ENCODE results near the gene MAP1S. TPM values are rescaled to one million over a fixed set of nuclear protein-coding genes. Genes with fewer than 3 reads are reported as not detected.

Gene MAP1S
- total RNA-seq, 2 experiments from 2014 or later: 61.0 to 62.2 TPM

GRCh38 chr19:17743874-17744580 lies 24.7 kb downstream of the MAP1S start:
- Mint-ChIP-seq H3K9me3 (no peaks in the 10 kb centered on the region), H3K4me3 (no peak overlapping the region), H3K4me1 (peaks cover 8% of the 10 kb centered on the region), H3K27me3 (no peaks in the 10 kb centered on the region), H3K36me3 (no peaks in the 10 kb centered on the region), H3K27ac (no peak overlapping the region)
- peak; percentile 30 for DNase-seq

GRCh38 chr19:17747205-17748098 lies 28.2 kb downstream of the MAP1S start:
- no peaks in the 10 kb centered on the region for H3K9me3 Mint-ChIP-seq
- peak overlapping the region; percentile 74 for H3K4me3 Mint-ChIP-seq
- DNase-seq: peak; percentile 96
- peaks cover 8% of the 10 kb centered on the region for H3K36me3 Mint-ChIP-seq
- H3K27ac Mint-ChIP-seq: peak overlapping the region; percentile 79
- H3K4me1 Mint-ChIP-seq: peaks cover 31% of the 10 kb centered on the region
- no peaks in the 10 kb centered on the region for H3K27me3 Mint-ChIP-seq

- Mint-ChIP-seq H3K27ac (peak overlapping the region; percentile 99), H3K9me3 (no peaks in the 10 kb centered on the region), H3K36me3 (peaks cover 8% of the 10 kb centered on the region), H3K4me3 (peak overlapping the region; percentile 68), H3K27me3 (no peaks in the 10 kb centered on the region), H3K4me1 (peaks cover 37% of the 10 kb centered on the region)
- DNase-seq: no peak
These were observed 29.8 kb downstream of the MAP1S start for GRCh38 chr19:17748884-17749638.

GRCh38 chr19:17749912-17750317 lies 30.6 kb downstream of the MAP1S start:
- peak overlapping the region; percentile 95 for H3K4me3 Mint-ChIP-seq
- H3K27me3 Mint-ChIP-seq: no peaks in the 10 kb centered on the region
- peaks cover 13% of the 10 kb centered on the region for H3K36me3 Mint-ChIP-seq
- H3K9me3 Mint-ChIP-seq: no peaks in the 10 kb centered on the region
- H3K4me1 Mint-ChIP-seq: peaks cover 44% of the 10 kb centered on the region
- peak; percentile 28 for DNase-seq
- peak overlapping the region; percentile 99 for H3K27ac Mint-ChIP-seq

- H3K4me3 Mint-ChIP-seq: peak within 1 kb of the TSS; percentile 95
- H3K9me3 Mint-ChIP-seq: no peaks in the 10 kb centered on the region
- H3K4me1 Mint-ChIP-seq: peaks cover 55% of the 10 kb centered on the region
- no peaks in the 10 kb centered on the region for H3K27me3 Mint-ChIP-seq
- H3K27ac Mint-ChIP-seq: peak within 1 kb of the TSS; percentile 99
- DNase-seq: peak; percentile 86
- peaks cover 18% of the 10 kb centered on the region for H3K36me3 Mint-ChIP-seq
These were observed 32.0 kb downstream of the MAP1S start, which contains the start of gene FCHO1 for GRCh38 chr19:17751103-17751911. Gene FCHO1 (plus strand): TSS chr19:17751477. CDS start chr19:17755165, 3,688 bp downstream.

- H3K9me3 Mint-ChIP-seq: no peaks in the 10 kb centered on the region
- peaks cover 24% of the 10 kb centered on the region for H3K36me3 Mint-ChIP-seq
- no peak for DNase-seq
- H3K27ac Mint-ChIP-seq: peak overlapping the region; percentile 99
- H3K4me1 Mint-ChIP-seq: peaks cover 59% of the 10 kb centered on the region
- H3K27me3 Mint-ChIP-seq: no peaks in the 10 kb centered on the region
- H3K4me3 Mint-ChIP-seq: peak overlapping the region; percentile 95
These were observed 32.6 kb downstream of the MAP1S start for GRCh38 chr19:17751912-17752273.

- DNase-seq: no peak
- H3K4me3 Mint-ChIP-seq: no peak overlapping the region
- H3K36me3 Mint-ChIP-seq: peaks cover 30% of the 10 kb centered on the region
- H3K27me3 Mint-ChIP-seq: no peaks in the 10 kb centered on the region
- peaks cover 57% of the 10 kb centered on the region for H3K4me1 Mint-ChIP-seq
- H3K27ac Mint-ChIP-seq: no peak overlapping the region
- no peaks in the 10 kb centered on the region for H3K9me3 Mint-ChIP-seq
These were observed 33.8 kb downstream of the MAP1S start for GRCh38 chr19:17752865-17753639.

GRCh38 chr19:17753976-17754375 lies 34.7 kb downstream of the MAP1S start:
- Mint-ChIP-seq H3K27ac (no peak overlapping the region), H3K4me1 (peaks cover 60% of the 10 kb centered on the region), H3K9me3 (no peaks in the 10 kb centered on the region), H3K4me3 (no peak overlapping the region), H3K36me3 (peaks cover 34% of the 10 kb centered on the region), H3K27me3 (no peaks in the 10 kb centered on the region)
- DNase-seq: no peak

- no peak for DNase-seq
- Mint-ChIP-seq H3K4me1 (peaks cover 53% of the 10 kb centered on the region), H3K36me3 (peaks cover 39% of the 10 kb centered on the region)
These were observed 35.6 kb downstream of the MAP1S start for GRCh38 chr19:17754634-17755442.

GRCh38 chr19:17755443-17755890 lies 36.2 kb downstream of the MAP1S start:
- Mint-ChIP-seq H3K27ac (peak overlapping the region; percentile 80), H3K9me3 (no peaks in the 10 kb centered on the region), H3K36me3 (peaks cover 42% of the 10 kb centered on the region), H3K4me3 (no peak overlapping the region), H3K4me1 (peaks cover 55% of the 10 kb centered on the region), H3K27me3 (no peaks in the 10 kb centered on the region)
- DNase-seq: no peak

More at GRCh38 chr19:17754634-17755442, 35.6 kb downstream of the MAP1S start:
- Mint-ChIP-seq H3K27me3 (no peaks in the 10 kb centered on the region), H3K9me3 (no peaks in the 10 kb centered on the region), H3K4me3 (no peak overlapping the region), H3K27ac (peak overlapping the region; percentile 80)

- H3K4me1 Mint-ChIP-seq: peaks cover 53% of the 10 kb centered on the region
- peaks cover 45% of the 10 kb centered on the region for H3K36me3 Mint-ChIP-seq
- H3K27ac Mint-ChIP-seq: no peak overlapping the region
- peak; percentile 60 for DNase-seq
- H3K9me3 Mint-ChIP-seq: no peaks in the 10 kb centered on the region
- no peaks in the 10 kb centered on the region for H3K27me3 Mint-ChIP-seq
- H3K4me3 Mint-ChIP-seq: no peak overlapping the region
These were observed 36.8 kb downstream of the MAP1S start for GRCh38 chr19:17755977-17756670.

- no peak overlapping the region for H3K4me3 Mint-ChIP-seq
- no peaks in the 10 kb centered on the region for H3K9me3 Mint-ChIP-seq
- peaks cover 46% of the 10 kb centered on the region for H3K4me1 Mint-ChIP-seq
- no peaks in the 10 kb centered on the region for H3K27me3 Mint-ChIP-seq
- H3K36me3 Mint-ChIP-seq: peaks cover 42% of the 10 kb centered on the region
- no peak for DNase-seq
- no peak overlapping the region for H3K27ac Mint-ChIP-seq
These were observed 37.8 kb downstream of the MAP1S start for GRCh38 chr19:17757125-17757524.

Data from activated naive CD8-positive, alpha-beta T cell treated with anti-CD3 and anti-CD28 coated beads for 36 hours (primary cell).